RCC 7860 (cell line): ENCODE results near the gene RPL29.
A peak's percentile ranks its signal among the peaks of the same experiment; 100 is the strongest.

Experiments
- DNase-seq: peaks from one replicate; pipeline ENCODE4 v3.0.0-alpha.2; 2015; ENCODE audit warnings: low spot score
- FAIRE-seq: peaks from 2 replicates; lab custom pipeline; 2012; peaks lifted over from hg19 to GRCh38; lab: Jason Lieb, UNC

RPL29 gene

DNA sequence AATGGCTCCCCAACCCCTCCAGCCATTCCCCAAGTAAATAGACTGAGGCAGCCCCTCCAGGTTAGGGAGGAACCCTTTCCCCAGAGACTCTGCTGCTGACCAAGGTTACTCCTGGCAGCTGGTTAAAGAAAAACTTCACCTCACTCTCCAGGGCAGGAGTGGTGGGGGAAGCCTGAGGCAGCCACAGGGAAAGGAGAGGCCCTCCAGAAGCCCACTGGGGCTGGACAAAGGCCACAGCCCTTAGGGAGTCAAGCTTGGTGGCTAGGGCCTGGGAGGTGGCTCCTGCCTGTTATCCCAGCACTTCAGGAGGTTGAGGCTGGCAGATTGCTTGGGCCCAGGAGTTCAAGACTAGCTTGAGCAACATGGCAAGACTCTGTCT is 11.4 kb downstream of the RPL29 start:
- DNase-seq (no peak), FAIRE-seq (no peak)

DNA sequence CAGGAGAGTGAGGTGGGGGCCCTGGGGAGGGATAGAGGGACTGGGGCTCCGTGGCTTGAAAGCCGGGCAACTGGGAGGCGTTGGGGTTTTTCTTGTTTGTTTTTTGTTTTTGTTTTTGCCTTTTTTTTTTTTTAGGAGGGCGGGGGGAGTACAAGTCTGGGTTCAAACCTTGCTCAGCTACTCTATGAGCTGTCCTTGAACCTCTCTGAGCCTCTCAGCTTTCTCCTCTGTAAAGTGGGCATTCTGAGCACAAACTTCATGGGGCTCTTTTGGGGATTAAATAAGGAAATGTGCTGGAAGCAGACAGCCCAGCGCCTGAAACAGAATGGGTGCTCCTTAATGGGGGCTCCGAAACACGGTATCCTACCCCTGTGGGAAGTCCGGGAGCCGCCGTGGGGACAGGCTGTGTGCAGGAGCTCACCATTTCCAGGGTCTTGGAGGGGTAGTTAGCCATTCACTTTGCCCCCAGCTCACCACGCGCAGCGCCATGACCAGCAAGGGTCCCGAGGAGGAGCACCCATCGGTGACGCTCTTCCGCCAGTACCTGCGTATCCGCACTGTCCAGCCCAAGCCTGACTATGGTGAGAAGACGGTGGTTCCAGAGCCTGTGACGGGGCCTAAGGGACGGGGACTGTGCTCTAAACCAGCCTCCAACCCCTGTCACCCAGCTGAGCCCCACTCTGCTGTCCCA is 12.0 kb downstream of the RPL29 start:
- no peak for DNase-seq
- FAIRE-seq, result no peak

- no peak for FAIRE-seq
- DNase-seq, result peak; percentile 70
Measured at GRCh38 chr3:51982838-51983577, 12.7 kb downstream of the RPL29 start, which contains the start of gene ACY1. Gene ACY1 (plus strand): TSS chr3:51983535. CDS start chr3:51984065, 530 bp downstream.

DNA sequence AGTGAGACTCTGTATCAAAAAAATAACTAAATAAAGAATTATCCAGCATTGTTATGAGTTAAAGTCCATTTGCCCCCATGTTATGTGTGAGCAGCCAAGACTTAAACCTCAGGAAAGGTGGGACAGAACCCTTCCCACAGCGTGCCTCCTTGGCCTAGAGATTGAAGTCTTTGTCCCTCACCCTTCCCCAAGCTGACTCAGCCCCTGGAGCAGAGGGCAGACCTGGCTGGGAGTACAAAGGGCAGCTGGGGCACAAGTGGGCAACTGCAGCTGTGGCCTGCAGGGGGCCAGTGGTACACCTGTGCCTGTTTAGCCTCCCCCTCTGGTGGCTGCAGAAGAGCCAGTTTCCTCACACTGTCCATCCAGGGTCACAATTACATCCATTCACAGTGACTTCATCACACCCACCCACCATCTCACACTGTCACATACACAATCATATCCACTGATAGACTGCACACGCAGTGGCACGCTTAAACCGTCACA is 13.3 kb downstream of the RPL29 start:
- FAIRE-seq, result no peak
- peak; percentile 73 for DNase-seq

GRCh38 chr3:51980253-51980652 is 15.4 kb downstream of the RPL29 start:
- FAIRE-seq (no peak), DNase-seq (no peak)

GRCh38 chr3:51978143-51978502 is 17.6 kb downstream of the RPL29 start:
- no peak for DNase-seq
- FAIRE-seq, result no peak

GRCh38 chr3:51977446-51978142 is 18.1 kb downstream of the RPL29 start:
- no peak for FAIRE-seq
- no peak for DNase-seq

DNA sequence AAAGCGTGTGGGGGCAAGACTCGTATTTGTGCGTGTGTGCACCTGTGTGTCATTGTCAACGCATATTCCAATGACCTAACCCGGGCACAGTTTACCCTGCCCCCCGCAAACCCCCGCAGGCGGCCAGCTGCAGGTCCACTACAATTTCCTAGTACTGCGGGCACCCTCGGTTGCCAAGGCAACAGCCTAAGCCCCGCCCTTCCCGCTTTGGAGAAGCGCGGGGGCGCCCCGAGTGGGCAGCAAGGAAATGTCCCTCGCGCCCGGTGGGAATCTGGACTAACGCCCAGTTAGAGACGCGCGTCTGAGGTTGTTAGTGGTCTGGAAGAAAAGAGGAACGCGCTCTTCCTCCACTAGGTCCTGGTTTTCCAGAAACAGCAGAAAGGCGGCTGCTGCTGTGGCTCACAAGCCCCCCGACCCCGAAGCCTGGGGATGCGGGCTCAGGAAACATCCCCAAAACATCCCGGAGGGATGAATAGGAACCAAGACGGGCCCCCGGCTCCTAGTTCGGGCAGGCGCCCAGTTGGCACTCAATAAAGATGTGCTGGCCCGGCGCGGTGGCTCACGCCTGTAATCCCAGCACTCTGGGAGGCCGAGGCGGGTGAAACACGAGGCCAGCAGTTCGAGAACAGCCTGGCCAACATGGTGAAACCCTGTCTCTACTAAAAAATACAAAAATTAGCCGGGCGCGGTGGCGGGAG is 19.7 kb downstream of the RPL29 start:
- FAIRE-seq (no peak), DNase-seq (no peak)

DNA sequence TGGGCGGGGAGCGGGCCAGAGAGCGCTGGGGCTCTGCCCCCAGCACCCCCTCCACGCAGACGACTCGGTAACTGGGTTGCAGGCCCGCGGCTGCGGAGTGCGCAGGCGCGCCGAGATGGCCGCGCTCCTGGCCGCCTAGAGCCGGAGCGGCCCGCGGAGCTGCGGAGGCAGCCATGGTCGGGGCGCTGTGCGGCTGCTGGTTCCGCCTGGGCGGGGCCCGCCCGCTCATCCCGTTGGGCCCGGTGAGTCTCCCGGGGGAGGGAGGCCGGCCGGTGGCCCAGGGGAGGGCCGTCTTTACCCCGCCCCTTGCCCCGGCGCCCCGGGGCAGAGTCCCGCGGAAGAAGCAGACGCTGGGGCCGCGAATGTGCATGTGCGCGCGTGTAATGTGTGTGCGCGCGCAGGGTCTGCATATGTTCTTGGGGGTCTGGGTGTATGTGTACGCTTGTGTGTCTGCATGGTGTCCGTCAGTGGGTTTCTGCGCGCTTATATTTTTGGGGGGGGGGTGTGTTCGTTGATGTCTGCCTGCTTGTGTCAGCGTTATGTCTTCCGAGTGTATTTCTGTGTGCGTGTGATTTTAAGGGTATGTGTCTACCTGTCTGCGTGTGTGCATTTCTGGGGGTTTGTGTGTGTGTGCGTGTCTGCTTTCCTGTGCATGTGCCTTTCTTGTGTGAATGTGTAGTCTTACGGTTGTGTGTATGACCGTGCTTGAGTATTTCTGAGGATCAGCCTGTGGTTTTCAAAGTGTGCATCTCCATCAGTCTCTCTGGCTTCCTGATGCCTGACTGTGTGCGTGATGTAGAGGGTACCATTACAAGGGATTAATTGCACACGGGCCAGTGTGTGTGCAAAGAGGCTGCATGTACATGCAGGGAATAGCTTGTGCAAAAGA is 20.5 kb downstream of the RPL29 start, which contains the start of gene ABHD14A:
Gene ABHD14A (plus strand): TSS at position 102 of the 889 bp plus-strand sequence. CDS start 72 bp downstream, at position 174.
- DNase-seq (peak; percentile 21), FAIRE-seq (no peak)

DNA sequence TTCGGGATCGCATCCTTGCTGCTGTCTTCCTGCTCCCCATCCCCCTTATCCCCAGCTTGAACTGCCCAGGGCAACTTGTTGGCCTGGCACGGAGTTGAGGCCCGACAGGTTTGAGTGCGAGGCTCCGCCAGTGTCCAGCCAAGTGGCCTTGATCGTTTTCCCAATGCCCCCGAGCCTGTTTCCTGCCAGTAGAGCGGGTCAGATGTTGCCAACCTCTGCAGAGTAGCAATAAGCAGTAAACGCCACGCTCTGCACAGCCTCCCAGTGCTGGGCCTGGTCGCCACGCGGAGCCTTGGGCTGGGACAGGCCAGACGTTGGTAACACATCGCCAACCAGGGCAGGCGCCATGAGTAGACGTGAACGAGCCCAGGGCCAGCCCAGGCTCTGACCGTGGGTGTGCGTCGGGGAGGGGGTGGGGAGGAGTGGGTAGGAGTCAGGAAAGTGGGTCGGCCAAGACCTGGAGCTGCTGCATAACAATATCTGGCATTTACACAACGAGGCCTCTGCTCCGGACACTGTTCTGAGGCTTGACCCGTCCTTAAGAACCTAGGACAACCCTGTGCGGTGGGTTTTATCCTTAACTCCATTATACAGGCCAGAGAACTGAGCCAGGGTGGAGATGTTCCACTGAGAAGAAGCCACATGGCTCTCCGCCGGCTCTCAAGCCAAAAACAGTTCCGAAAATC is 21.3 kb downstream of the RPL29 start:
- no peak for FAIRE-seq
- DNase-seq, result no peak

DNA sequence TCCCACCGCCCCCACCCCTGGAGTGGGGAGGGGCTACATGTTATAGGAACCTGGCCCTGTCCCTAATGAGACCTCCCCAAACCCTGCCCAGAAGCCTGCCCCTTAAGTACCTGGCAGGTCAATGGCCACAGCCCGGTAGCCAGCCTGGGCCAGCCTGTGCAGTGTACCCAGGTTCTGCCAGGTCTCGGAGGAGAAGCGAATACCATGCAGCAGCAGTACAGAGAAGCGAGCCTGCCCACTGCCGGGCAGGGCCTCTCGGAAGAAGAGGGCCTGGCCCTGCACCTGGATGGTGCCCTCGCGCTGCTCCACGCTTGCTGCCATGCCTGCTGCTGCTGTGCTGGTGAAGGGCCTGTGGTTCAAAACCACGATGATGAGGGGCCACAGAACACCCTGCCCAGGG is 24.3 kb downstream of the RPL29 start:
- DNase-seq (no peak), FAIRE-seq (no peak)

DNA sequence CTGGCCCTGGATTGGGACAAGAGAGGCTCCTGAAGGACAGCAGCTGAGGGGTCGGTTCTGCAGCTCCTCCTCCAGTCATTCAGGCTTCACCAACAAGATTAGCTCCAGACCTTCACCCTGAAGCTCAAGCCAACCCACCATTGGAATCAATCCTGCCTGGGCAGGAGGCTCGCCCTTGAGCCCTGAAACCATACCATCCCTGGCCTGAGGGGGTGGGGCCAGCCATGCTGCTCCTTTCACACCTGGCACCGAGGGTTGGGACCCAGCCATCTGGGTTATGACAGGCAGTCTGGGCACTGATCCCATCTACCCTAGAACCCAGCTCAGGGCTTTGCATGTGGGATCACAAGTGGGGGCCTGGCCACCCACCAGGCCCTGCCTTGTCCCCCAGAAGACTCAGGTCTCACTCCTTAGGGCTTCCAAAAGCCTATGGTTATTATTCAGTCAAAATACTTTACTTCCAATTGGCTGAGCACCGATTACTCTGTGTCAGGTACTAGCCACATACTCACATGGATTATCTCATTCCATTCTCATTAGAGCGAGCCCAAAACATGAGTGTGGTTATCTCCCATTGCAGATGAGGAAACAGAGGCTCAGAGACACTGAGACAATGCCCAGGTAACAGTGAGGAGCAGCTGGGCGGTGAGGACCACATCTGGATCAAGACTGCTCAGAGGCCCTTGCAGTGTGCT is 24.9 kb downstream of the RPL29 start:
- DNase-seq, result no peak
- FAIRE-seq, result no peak

GRCh38 chr3:51969841-51970240 is 25.9 kb downstream of the RPL29 start:
- FAIRE-seq (no peak), DNase-seq (no peak)

- FAIRE-seq (no peak), DNase-seq (no peak)
Measured at GRCh38 chr3:51968883-51969678, 26.6 kb downstream of the RPL29 start.

GRCh38 chr3:51968170-51968775 is 27.4 kb downstream of the RPL29 start:
- FAIRE-seq (no peak), DNase-seq (no peak)

- DNase-seq, result peak; percentile 46
Measured at GRCh38 chr3:51967384-51968169, 28.1 kb downstream of the RPL29 start, which contains the start of gene PCBP4. Gene PCBP4 (minus strand): TSS chr3:51967454. CDS start chr3:51961240, 6,214 bp downstream.

GRCh38 chr3:51966922-51967383 is 28.7 kb downstream of the RPL29 start:
- DNase-seq (no peak), FAIRE-seq (no peak)

More at GRCh38 chr3:51967384-51968169, 28.1 kb downstream of the RPL29 start, which contains the start of gene PCBP4:
- FAIRE-seq, result no peak
